ENCODE measurements around the gene SERPINB10. TPM values are rescaled to one million over a fixed set of nuclear protein-coding genes. Genes with fewer than 3 reads are reported as not detected.

The SERPINB10 gene
- total and polyA plus RNA-seq, 9 of the 15 experiments (the other 6 are each of a cell fraction or from before 2014, with no cell fraction given), result not detected

- TF ChIP-seq ILF3 (IDR thresholded peaks at IDR 0.05; ENCODE audit: borderline replicate concordance) (no peak), ZNF511 (CRISPR knock-in tag; IDR thresholded peaks at IDR 0.05) (no peak), HMBOX1 (IDR thresholded peaks at IDR 0.05) (no peak), RB1 (IDR thresholded peaks at IDR 0.05; ENCODE audit: low read depth) (no peak), HMG20B (CRISPR knock-in tag; IDR thresholded peaks at IDR 0.05) (no peak), ZKSCAN8 (CRISPR knock-in tag; IDR thresholded peaks at IDR 0.05) (no peak)
Observed at GRCh38 chr18:63899206-63899605, 8.6 kb upstream of the SERPINB10 start (continued).

GRCh38 chr18:63903851-63904570, 3.7 kb upstream of the SERPINB10 start:
- no peaks in the 10 kb centered on the region for H3K27me3 ChIP-seq (ENCODE audit: control insufficient read depth in 2 of 2, insufficient read depth in 2 of 2, low read length in 2 of 2)
- POLR2A ChIA-PET, result no interaction called here
- H3K27ac ChIP-seq (ENCODE audit: extremely low read depth, low read depth, low read length), result no peak overlapping the region
- 0% methylated on average over 1 of the region's 1 CpG for WGBS (ENCODE audit: insufficient coverage, low coverage, missing lambda C conversion rate)
- no peaks in the 10 kb centered on the region for H3K4me1 ChIP-seq (replicated peaks in 1 of 2; ENCODE audit: control insufficient read depth in 2 of 2, insufficient read depth in 2 of 2, low read length in 2 of 2)
- intact Hi-C loops (cut with micrococcal nuclease) (no loop called here), in situ Hi-C loops (cut with MboI) (no loop called here)
- ATAC-seq (no peak), FAIRE-seq (no peak), DNase-seq (ENCODE audit: extremely low read depth in 1 of 4, low spot score in 3 of 4) (no peak)
- no peaks in the 10 kb centered on the region for H4K20me1 ChIP-seq (replicated peaks; ENCODE audit: control insufficient read depth, insufficient read depth, low read length)
- no peak overlapping the region for H2AFZ ChIP-seq (ENCODE audit: low read depth, low read length)
- no peak overlapping the region for H3K4me3 ChIP-seq
- no peak overlapping the region for H3K9ac ChIP-seq (ENCODE audit: insufficient read depth in 1 of 2, low read depth in 2 of 2, low read length in 2 of 2)
- H3K4me2 ChIP-seq (ENCODE audit: insufficient read depth, low read length), result no peak overlapping the region
- H3K79me2 ChIP-seq (ENCODE audit: control insufficient read depth, insufficient read depth, low read length), result no peaks in the 10 kb centered on the region
- H3K9me3 ChIP-seq (replicated peaks; ENCODE audit: control insufficient read depth, insufficient read depth, low read depth, low read length), result no peaks in the 10 kb centered on the region
- CTCF ChIA-PET (ENCODE audit: low intra/inter-chr PET ratio), result no interaction called here
- H3K36me3 ChIP-seq (ENCODE audit: control insufficient read depth, insufficient read depth, low read length), result no peaks in the 10 kb centered on the region
- BruUV-seq (replicated peaks), result no TSS peak
- no peaks in the 10 kb centered on the region for H3K9me1 ChIP-seq (ENCODE audit: control insufficient read depth, insufficient read depth, low read length)
- TF ChIP-seq ZBTB34 (CRISPR knock-in tag; IDR thresholded peaks at IDR 0.05), result no peak
- TF ChIP-seq ZNF75A (CRISPR knock-in tag; IDR thresholded peaks at IDR 0.05), result no peak
- TF ChIP-seq ETS2 (tag; IDR thresholded peaks at IDR 0.05; ENCODE audit: borderline replicate concordance, poor library complexity, severe bottlenecking), result no peak
- TF ChIP-seq EHMT2 (IDR thresholded peaks at IDR 0.05), result no peak
- no peak for TF ChIP-seq EGR1 (conservative IDR thresholded peaks at IDR 0.05)
- no peak for TF ChIP-seq HES1 (IDR thresholded peaks at IDR 0.05; ENCODE audit: low read depth)
- TF ChIP-seq KDM1A (IDR thresholded peaks at IDR 0.05), result no peak
- TF ChIP-seq ZNF717 (CRISPR knock-in tag; IDR thresholded peaks at IDR 0.05), result no peak
- no peak for TF ChIP-seq NFATC3 (IDR thresholded peaks at IDR 0.05)
- TF ChIP-seq FUS (optimal IDR thresholded peaks at IDR 0.05; ENCODE audit: low read depth, low read length), result no peak
- TF ChIP-seq MYBL2 (IDR thresholded peaks at IDR 0.05; ENCODE audit: low read depth), result no peak
- TF ChIP-seq MYBL2 (CRISPR knock-in tag; IDR thresholded peaks at IDR 0.05; ENCODE audit: borderline replicate concordance), result no peak
- TF ChIP-seq ZFP1 (CRISPR knock-in tag; IDR thresholded peaks at IDR 0.05), result no peak
- TF ChIP-seq DMBX1 (CRISPR knock-in tag; IDR thresholded peaks at IDR 0.05; ENCODE audit: borderline replicate concordance), result no peak
